ENCODE data around the gene THOC3. TPM values are rescaled to one million over a fixed set of nuclear protein-coding genes. Genes with fewer than 3 reads are reported as not detected.

The THOC3 gene
- total RNA-seq, 2 experiments from 2014 or later = 17.5 to 22.4 TPM

Other genes starting within 250 kb of the THOC3 start
- gene CPLX2, start 96.7 kb downstream of the THOC3 start, total RNA-seq = not detected